ENCODE data around the gene KCTD21. TPM values are rescaled to one million over a fixed set of nuclear protein-coding genes. Genes with fewer than 3 reads are reported as not detected.

KCTD21 gene
- total RNA-seq, 2 donors from 2014 or later, result 22.4 to 31.8 TPM

Other genes with a start within 250 kb of the KCTD21 start
- gene INTS4, start 194.0 kb downstream of the KCTD21 start, total RNA-seq, result 10 to 100 TPM; 50.4 to 52.3 TPM
- under 1 TPM in 1 of 2 donors, not detected in 1; 0.34 TPM for gene KCTD14, start 165.3 kb downstream of the KCTD21 start, total RNA-seq
- gene THRSP, start 124.8 kb downstream of the KCTD21 start, total RNA-seq, result not detected
- gene NDUFC2, start 108.8 kb downstream of the KCTD21 start, total RNA-seq, result 100 to 1,000 TPM; 190 to 199 TPM
- 10 to 100 TPM; 45.6 to 47.9 TPM for gene ALG8, start 49.0 kb downstream of the KCTD21 start, total RNA-seq
- gene USP35, start 293 bp upstream of the KCTD21 start, total RNA-seq, result 10 to 100 TPM; 17.3 to 18.9 TPM
- gene GAB2, start 229.2 kb upstream of the KCTD21 start, total RNA-seq, result 10 to 100 TPM; 48.0 to 51.7 TPM